WTC11 (cell line): Measurements from ENCODE around the gene SF3B2.
A peak's percentile ranks its signal among the peaks of the same experiment; 100 is the strongest.

ENCODE experiments used
- CBFB ChIP-seq: sonication (generic); formaldehyde crosslinking; IDR thresholded peaks from 2 replicates; pipeline ENCODE4 v1.8.1; 2022; ENCODE audit warnings: mild to moderate bottlenecking, low read depth, missing genetic modification reagents
- FOXP1 ChIP-seq: sonication (generic); formaldehyde crosslinking; IDR thresholded peaks from 2 replicates; pipeline ENCODE4 v1.8.0; 2022; ENCODE audit warnings: missing genetic modification reagents, mild to moderate bottlenecking, moderate library complexity, borderline replicate concordance
- JUN ChIP-seq: sonication (generic); formaldehyde crosslinking; IDR thresholded peaks from 2 replicates; pipeline ENCODE4 v1.8.0; 2023; ENCODE audit warnings: mild to moderate bottlenecking, missing genetic modification reagents
- PREB ChIP-seq: sonication (generic); formaldehyde crosslinking; IDR thresholded peaks from 2 replicates; pipeline ENCODE4 v1.8.1; 2022; ENCODE audit warnings: mild to moderate bottlenecking, missing genetic modification reagents, moderate library complexity, borderline replicate concordance
- TP53 ChIP-seq: sonication (generic); formaldehyde crosslinking; IDR thresholded peaks from 2 replicates; pipeline ENCODE4 v1.8.1; 2023; ENCODE audit warnings: mild to moderate bottlenecking, missing genetic modification reagents
- TF ChIP-seq, protein P1 (sequence below): fragments of 200-600 bp; IDR thresholded peaks from 2 replicates; pipeline ENCODE4 v1.8.0; 2022; ENCODE audit warnings: antibody characterized with exemption
- TF ChIP-seq, protein P2 (sequence below): sonication (generic); formaldehyde crosslinking; IDR thresholded peaks from 2 replicates; pipeline ENCODE4 v1.8.0; 2023; ENCODE audit warnings: missing genetic modification reagents, mild to moderate bottlenecking, borderline replicate concordance

GRCh38 chr11:66045177-66045639 is 7.0 kb upstream of the SF3B2 start:
- TF ChIP-seq FOXP1 (CRISPR knock-in tag) = no peak
- TF ChIP-seq, protein P1, sequence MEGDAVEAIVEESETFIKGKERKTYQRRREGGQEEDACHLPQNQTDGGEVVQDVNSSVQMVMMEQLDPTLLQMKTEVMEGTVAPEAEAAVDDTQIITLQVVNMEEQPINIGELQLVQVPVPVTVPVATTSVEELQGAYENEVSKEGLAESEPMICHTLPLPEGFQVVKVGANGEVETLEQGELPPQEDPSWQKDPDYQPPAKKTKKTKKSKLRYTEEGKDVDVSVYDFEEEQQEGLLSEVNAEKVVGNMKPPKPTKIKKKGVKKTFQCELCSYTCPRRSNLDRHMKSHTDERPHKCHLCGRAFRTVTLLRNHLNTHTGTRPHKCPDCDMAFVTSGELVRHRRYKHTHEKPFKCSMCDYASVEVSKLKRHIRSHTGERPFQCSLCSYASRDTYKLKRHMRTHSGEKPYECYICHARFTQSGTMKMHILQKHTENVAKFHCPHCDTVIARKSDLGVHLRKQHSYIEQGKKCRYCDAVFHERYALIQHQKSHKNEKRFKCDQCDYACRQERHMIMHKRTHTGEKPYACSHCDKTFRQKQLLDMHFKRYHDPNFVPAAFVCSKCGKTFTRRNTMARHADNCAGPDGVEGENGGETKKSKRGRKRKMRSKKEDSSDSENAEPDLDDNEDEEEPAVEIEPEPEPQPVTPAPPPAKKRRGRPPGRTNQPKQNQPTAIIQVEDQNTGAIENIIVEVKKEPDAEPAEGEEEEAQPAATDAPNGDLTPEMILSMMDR = peak; percentile 98
- TF ChIP-seq, protein P2, sequence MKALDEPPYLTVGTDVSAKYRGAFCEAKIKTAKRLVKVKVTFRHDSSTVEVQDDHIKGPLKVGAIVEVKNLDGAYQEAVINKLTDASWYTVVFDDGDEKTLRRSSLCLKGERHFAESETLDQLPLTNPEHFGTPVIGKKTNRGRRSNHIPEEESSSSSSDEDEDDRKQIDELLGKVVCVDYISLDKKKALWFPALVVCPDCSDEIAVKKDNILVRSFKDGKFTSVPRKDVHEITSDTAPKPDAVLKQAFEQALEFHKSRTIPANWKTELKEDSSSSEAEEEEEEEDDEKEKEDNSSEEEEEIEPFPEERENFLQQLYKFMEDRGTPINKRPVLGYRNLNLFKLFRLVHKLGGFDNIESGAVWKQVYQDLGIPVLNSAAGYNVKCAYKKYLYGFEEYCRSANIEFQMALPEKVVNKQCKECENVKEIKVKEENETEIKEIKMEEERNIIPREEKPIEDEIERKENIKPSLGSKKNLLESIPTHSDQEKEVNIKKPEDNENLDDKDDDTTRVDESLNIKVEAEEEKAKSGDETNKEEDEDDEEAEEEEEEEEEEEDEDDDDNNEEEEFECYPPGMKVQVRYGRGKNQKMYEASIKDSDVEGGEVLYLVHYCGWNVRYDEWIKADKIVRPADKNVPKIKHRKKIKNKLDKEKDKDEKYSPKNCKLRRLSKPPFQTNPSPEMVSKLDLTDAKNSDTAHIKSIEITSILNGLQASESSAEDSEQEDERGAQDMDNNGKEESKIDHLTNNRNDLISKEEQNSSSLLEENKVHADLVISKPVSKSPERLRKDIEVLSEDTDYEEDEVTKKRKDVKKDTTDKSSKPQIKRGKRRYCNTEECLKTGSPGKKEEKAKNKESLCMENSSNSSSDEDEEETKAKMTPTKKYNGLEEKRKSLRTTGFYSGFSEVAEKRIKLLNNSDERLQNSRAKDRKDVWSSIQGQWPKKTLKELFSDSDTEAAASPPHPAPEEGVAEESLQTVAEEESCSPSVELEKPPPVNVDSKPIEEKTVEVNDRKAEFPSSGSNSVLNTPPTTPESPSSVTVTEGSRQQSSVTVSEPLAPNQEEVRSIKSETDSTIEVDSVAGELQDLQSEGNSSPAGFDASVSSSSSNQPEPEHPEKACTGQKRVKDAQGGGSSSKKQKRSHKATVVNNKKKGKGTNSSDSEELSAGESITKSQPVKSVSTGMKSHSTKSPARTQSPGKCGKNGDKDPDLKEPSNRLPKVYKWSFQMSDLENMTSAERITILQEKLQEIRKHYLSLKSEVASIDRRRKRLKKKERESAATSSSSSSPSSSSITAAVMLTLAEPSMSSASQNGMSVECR (CRISPR knock-in tag) = no peak
- no peak for TF ChIP-seq TP53 (CRISPR knock-in tag)
- TF ChIP-seq PREB (CRISPR knock-in tag) = no peak
- no peak for TF ChIP-seq CBFB
- no peak for TF ChIP-seq JUN (CRISPR knock-in tag)
